ENCODE measurements around the gene PRTN3. TPM values are rescaled to one million over a fixed set of nuclear protein-coding genes. Genes with fewer than 3 reads are reported as not detected.

Gene PRTN3
- total and polyA plus RNA-seq, 4 donors = 0.58 to 23.3 (median 9.7) TPM

- Histone ChIP-seq H3K27me3 (ENCODE audit: control insufficient read depth in 3 of 3, insufficient read depth in 3 of 3, low read length in 2 of 3) (no peaks in the 10 kb centered on the region), H3K9ac (ENCODE audit: insufficient read depth in 1 of 2, low read length in 2 of 2) (no peak overlapping the region), H3K4me1 (ENCODE audit: control insufficient read depth in 5 of 5, insufficient read depth in 5 of 5, low read length in 5 of 5) (peaks cover 0 to 20% (median 12%) of the 10 kb centered on the region in 5 donors), H3K4me3 (no peak overlapping the region), H3K9me3 (ENCODE audit: control insufficient read depth in 4 of 4, insufficient read depth in 3 of 4, low read length in 3 of 4) (no peaks in the 10 kb centered on the region), H3K27ac (ENCODE audit: low read depth in 1 of 2, low read length in 1 of 2) (peak overlapping the region in 1 of 2 donors; percentile 67), H3K36me3 (ENCODE audit: control insufficient read depth in 4 of 4, insufficient read depth in 4 of 4, low read length in 4 of 4) (peaks cover 0 to 60% (median 22%) of the 10 kb centered on the region in 4 donors)
- DNase-seq (peak in 1 of 3 donors; percentile 59), ATAC-seq (ENCODE audit: insufficient read depth, low FRiP score) (no peak)
- WGBS, 2 donors = 90 to 93% methylated on average over 21 to 22 of the region's 33 CpGs
- TF ChIP-seq CTCF (IDR thresholded peaks at IDR 0.05; ENCODE audit: control extremely low read depth, extremely low read depth) = no peak
Measured at GRCh38 chr19:871446-872265, 30.9 kb downstream of the PRTN3 start.

DNA sequence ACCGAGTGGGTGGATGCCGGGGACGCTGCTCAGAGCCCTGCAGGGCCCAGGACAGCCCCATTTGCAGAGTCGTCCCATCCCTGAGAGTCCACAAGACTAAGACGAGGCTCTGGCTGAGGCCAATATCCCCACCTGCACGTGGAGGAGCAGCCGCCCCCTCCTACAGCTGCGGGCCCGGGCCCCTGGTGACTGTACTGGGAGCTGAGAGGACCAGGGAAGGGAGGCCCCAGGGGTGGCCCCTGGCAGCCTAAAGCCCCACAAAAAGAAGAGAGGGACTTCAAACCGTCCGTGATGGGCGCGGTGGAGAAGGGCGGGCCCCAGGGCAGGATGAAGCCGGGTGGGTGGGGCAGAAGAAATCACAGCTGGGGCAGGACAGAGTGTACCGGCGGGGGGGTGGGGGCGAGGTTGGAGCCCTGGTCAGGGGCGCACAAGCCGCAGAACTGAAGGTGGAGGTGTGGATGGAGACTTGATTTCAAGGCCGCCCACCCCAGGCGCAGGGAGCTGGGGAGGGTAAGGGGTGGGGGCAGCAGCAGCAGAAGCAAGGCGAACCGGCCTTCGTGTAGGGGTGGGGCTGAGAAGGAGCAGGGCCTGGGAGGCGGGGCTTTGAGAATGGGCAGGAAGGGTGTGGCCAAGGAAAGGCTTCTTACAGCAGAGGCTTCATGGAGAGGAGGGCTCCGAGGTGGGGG lies 31.6 kb downstream of the PRTN3 start:
- peaks cover 0 to 66% (median 21%) of the 10 kb centered on the region in 4 donors for H3K36me3 ChIP-seq (ENCODE audit: control insufficient read depth in 4 of 4, insufficient read depth in 4 of 4, low read length in 4 of 4)
- H3K27me3 ChIP-seq (ENCODE audit: control insufficient read depth in 3 of 3, insufficient read depth in 3 of 3, low read length in 2 of 3) = no peaks in the 10 kb centered on the region
- peak; percentile 63 for ATAC-seq (ENCODE audit: insufficient read depth, low FRiP score)
- 62 to 75% methylated on average over 26 to 27 of the region's 27 CpGs for WGBS, 2 donors
- TF ChIP-seq CTCF (IDR thresholded peaks at IDR 0.05; ENCODE audit: control extremely low read depth, extremely low read depth) = no peak
- no peak overlapping the region for H3K9ac ChIP-seq (ENCODE audit: insufficient read depth in 1 of 2, low read length in 2 of 2)
- peak in 1 of 3 donors; percentile 64 for DNase-seq
- H3K4me3 ChIP-seq = no peak overlapping the region
- H3K9me3 ChIP-seq (ENCODE audit: control insufficient read depth in 4 of 4, insufficient read depth in 3 of 4, low read length in 3 of 4) = no peaks in the 10 kb centered on the region
- peaks cover 0 to 20% (median 12%) of the 10 kb centered on the region in 5 donors for H3K4me1 ChIP-seq (ENCODE audit: control insufficient read depth in 5 of 5, insufficient read depth in 5 of 5, low read length in 5 of 5)
- H3K27ac ChIP-seq (ENCODE audit: low read depth in 1 of 2, low read length in 1 of 2) = peak overlapping the region in 1 of 2 donors; percentile 67

DNA sequence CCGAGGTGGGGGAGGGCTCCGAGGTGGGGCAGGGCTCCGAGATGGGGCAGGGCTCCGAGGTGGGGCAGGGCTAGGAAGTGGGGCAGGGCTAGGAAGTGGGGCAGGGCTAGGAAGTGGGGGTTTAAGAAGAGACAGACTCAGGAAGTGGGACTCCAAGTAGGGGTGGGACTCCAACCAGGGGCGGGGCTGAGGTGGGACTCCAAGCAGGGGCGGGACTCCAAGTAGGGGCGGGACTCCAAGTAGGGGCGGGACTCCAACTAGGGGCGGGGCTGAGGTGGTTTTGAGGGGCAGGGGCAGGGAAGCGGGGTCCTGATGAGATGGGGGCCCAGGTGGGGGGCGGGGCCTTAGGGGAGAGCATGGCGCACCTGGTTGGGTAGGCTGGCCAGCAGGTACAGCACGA lies 32.3 kb downstream of the PRTN3 start:
- DNase-seq = peak in 2 of 3 donors; percentile 41
- no peak overlapping the region for H3K4me3 ChIP-seq
- H3K36me3 ChIP-seq (ENCODE audit: control insufficient read depth in 4 of 4, insufficient read depth in 4 of 4, low read length in 4 of 4) = peaks cover 0 to 61% (median 17%) of the 10 kb centered on the region in 4 donors
- no peaks in the 10 kb centered on the region for H3K9me3 ChIP-seq (ENCODE audit: control insufficient read depth in 4 of 4, insufficient read depth in 3 of 4, low read length in 3 of 4)
- no peak overlapping the region for H3K9ac ChIP-seq (ENCODE audit: insufficient read depth in 1 of 2, low read length in 2 of 2)
- no peaks in the 10 kb centered on the region for H3K27me3 ChIP-seq (ENCODE audit: control insufficient read depth in 3 of 3, insufficient read depth in 3 of 3, low read length in 2 of 3)
- H3K27ac ChIP-seq (ENCODE audit: low read depth in 1 of 2, low read length in 1 of 2) = no peak overlapping the region
- no peak for TF ChIP-seq CTCF (IDR thresholded peaks at IDR 0.05; ENCODE audit: control extremely low read depth, extremely low read depth)
- H3K4me1 ChIP-seq (ENCODE audit: control insufficient read depth in 5 of 5, insufficient read depth in 5 of 5, low read length in 5 of 5) = peaks cover 0 to 20% (median 12%) of the 10 kb centered on the region in 5 donors
- 73 to 87% methylated on average over 8 to 13 of the region's 13 CpGs for WGBS, 2 donors
- peak; percentile 39 for ATAC-seq (ENCODE audit: insufficient read depth, low FRiP score)

Data from lung (tissue), 12 donors.